Right atrium auricular region (tissue), 2 donors: ENCODE results near the gene NFKBIB. TPM values are rescaled to one million over a fixed set of nuclear protein-coding genes. Genes with fewer than 3 reads are reported as not detected.

Source experiments
- DNase-seq: peaks from one replicate; pipeline ENCODE4 v3.0.0-alpha.2; 2019; ENCODE audit warnings: low spot score
- H3K27ac ChIP-seq, 2 donors: fragments of 200-600 bp; sonication (generic); 1 replicate in 1 of 2; 2 replicates in 1 of 2; pipeline ENCODE4 v1.5.1; 2016 to 2019
- H3K27me3 ChIP-seq, 2 donors: fragments of 200-600 bp; sonication (generic); one replicate each; pipeline versions ENCODE4 v1.5.1 to v1.6.0; 2017 to 2019
- H3K36me3 ChIP-seq: fragments of 200-600 bp; sonication (generic); one replicate; pipeline ENCODE4 v1.5.1; 2016
- H3K4me1 ChIP-seq, 2 donors: fragments of 200-600 bp; sonication (generic); one replicate each; pipeline versions ENCODE4 v1.5.1 to v1.6.0; 2017 to 2019
- H3K4me3 ChIP-seq, 2 donors: fragments of 200-600 bp; sonication (generic); 1 replicate in 1 of 2; 2 replicates in 1 of 2; pipeline ENCODE4 v1.5.1; 2017 to 2019; ENCODE audit warnings: mild to moderate bottlenecking in 1 of 2, moderate library complexity in 1 of 2
- H3K9me3 ChIP-seq, 2 donors: fragments of 200-600 bp; sonication (generic); one replicate each; pipeline ENCODE4 v1.5.1; 2019
- total RNA-seq, 2 donors: library from RNA; depleted of rRNA; stranded (reverse); fragments of >200 nt; gene quantifications; one replicate each; pipeline ENCODE4 v1.1.0, GENCODE V29; 2016
- TF ChIP-seq, protein P1 (sequence below), 2 donors: fragments of 200-600 bp; sonication (generic); IDR thresholded peaks; one replicate each; pipeline ENCODE4 v1.5.1; 2019; ENCODE audit warnings: antibody characterized with exemption in 2 of 2

NFKBIB gene
- total RNA-seq, 2 donors from 2014 or later: 13.3 to 29.2 TPM

DNA sequence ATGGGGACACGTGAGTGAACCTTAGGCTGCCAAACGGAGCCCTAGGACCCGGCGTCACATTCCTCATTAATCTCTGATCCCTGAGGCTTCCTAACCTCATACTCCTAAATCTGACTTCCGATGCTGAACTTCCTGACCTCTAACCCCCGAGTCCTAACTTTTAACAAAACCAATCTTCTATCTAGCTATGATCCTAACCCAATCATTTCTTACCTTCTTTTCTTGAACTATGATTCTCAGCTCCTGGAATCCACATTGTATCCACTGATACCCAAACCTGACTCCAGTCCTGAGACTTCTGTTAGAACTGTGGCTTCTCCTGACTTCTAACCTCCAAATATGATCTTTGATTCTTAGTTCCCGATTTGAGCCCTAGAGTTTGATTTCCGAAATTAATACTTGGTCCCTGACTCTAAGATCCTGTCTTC lies 447 bp downstream of the NFKBIB start:
- Histone ChIP-seq H3K36me3 (peaks cover 9% of the 10 kb centered on the region), H3K27ac (peak overlapping the region; percentile 86 to 94), H3K4me3 (peak overlapping the region; percentile 81 to 94), H3K4me1 (peaks cover 0 to 35% of the 10 kb centered on the region in 2 donors), H3K27me3 (no peaks in the 10 kb centered on the region), H3K9me3 (no peaks in the 10 kb centered on the region)
- TF ChIP-seq, protein P1, sequence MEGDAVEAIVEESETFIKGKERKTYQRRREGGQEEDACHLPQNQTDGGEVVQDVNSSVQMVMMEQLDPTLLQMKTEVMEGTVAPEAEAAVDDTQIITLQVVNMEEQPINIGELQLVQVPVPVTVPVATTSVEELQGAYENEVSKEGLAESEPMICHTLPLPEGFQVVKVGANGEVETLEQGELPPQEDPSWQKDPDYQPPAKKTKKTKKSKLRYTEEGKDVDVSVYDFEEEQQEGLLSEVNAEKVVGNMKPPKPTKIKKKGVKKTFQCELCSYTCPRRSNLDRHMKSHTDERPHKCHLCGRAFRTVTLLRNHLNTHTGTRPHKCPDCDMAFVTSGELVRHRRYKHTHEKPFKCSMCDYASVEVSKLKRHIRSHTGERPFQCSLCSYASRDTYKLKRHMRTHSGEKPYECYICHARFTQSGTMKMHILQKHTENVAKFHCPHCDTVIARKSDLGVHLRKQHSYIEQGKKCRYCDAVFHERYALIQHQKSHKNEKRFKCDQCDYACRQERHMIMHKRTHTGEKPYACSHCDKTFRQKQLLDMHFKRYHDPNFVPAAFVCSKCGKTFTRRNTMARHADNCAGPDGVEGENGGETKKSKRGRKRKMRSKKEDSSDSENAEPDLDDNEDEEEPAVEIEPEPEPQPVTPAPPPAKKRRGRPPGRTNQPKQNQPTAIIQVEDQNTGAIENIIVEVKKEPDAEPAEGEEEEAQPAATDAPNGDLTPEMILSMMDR (IDR thresholded peaks at IDR 0.05): no peak
- DNase-seq: no peak

DNA sequence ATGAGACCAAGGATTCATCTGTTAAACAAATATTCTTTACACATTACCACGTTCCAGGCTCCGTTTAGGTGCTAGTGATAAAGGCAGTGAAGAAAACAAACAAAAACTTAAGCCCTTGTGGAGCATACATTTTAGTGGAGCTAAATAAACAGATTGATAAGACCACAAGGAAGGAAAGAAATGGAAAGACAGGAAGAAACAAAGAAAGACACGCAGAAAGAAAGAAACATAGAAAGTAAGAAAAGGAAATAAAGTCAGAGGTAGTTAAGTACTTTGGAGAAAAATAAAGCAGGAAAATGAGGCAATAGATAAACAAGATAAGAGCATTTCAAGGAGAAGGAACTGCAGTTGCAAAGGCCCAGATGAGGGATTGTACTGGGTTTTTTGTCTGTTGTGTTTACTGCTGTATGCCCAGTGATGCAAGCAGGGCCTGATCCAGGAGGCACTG lies 998 bp downstream of the NFKBIB start:
- no peak overlapping the region for H3K27ac ChIP-seq
- no peaks in the 10 kb centered on the region for H3K9me3 ChIP-seq
- peaks cover 14% of the 10 kb centered on the region for H3K36me3 ChIP-seq

DNA sequence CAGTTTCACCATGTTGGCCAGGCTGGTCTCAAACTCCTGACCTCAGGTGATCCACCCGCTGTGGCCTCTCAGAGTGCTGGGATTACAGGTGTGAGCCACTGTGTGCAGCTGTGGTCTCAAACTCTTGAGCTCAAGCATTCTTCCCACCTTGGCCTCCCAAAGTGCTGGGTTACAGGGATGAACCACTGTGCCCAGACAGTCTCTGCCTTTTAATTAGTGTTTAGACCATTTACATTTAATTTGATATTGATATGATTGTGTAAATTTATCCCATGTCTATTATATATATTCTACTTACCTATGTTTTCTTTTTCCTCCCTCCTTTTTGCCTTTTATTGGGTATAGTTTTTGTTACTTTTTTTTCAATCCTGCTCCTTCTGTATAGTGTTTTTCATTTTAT lies 1.9 kb downstream of the NFKBIB start:
- peaks cover 0 to 31% of the 10 kb centered on the region in 2 donors for H3K4me1 ChIP-seq
- TF ChIP-seq, protein P1 (IDR thresholded peaks at IDR 0.05): no peak
- DNase-seq: no peak

More for the DNA sequence above, 998 bp downstream of the NFKBIB start:
- TF ChIP-seq, protein P1 (IDR thresholded peaks at IDR 0.05): no peak
- Histone ChIP-seq H3K27me3 (no peaks in the 10 kb centered on the region), H3K4me1 (peaks cover 0 to 33% of the 10 kb centered on the region in 2 donors), H3K4me3 (no peak overlapping the region)
- DNase-seq: no peak

DNA sequence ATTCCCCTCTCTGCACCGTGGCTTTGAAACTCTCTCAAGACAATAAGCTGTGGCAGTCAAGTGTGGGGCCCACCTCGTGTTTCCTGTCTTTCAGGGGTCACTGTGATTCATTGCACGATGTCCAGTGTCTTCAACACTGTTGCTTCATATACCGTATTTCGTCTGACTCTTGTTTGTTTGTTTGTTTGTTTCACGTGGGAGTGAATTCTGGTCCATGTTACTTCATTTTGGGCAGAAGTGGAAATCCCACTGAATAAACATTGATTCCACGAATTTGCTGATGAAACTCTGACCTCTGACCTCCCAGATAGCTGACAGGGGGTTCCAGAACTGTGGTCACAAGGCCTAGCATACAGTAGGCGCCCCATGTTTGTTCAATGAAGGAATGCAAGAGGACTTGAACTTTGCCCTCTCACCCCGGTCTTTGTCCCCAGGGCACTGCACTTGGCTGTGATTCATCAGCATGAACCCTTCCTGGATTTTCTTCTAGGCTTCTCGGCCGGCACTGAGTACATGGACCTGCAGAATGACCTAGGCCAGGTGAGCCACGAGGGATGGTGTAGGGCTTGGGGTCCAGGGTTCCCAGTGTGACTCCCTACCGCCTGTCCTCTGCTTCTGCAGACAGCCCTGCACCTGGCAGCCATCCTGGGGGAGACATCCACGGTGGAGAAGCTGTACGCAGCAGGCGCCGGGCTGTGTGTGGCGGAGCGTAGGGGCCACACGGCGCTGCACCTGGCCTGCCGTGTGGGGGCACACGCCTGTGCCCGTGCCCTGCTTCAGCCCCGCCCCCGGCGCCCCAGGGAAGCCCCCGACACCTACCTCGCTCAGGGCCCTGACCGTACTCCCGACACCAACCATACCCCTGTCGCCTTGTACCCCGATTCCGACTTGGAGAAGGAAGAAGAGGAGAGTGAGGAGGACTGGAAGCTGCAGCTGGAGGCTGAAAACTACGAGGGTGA lies 5.1 kb downstream of the NFKBIB start:
- TF ChIP-seq, protein P1 (IDR thresholded peaks at IDR 0.05): no peak
- no peak for DNase-seq
- no peaks in the 10 kb centered on the region for H3K9me3 ChIP-seq
- peaks cover 31% of the 10 kb centered on the region for H3K36me3 ChIP-seq
- peaks cover 0 to 9% of the 10 kb centered on the region in 2 donors for H3K4me1 ChIP-seq
- no peak overlapping the region for H3K4me3 ChIP-seq
- H3K27me3 ChIP-seq: no peaks in the 10 kb centered on the region
- H3K27ac ChIP-seq: no peak overlapping the region

More for the DNA sequence above, 1.9 kb downstream of the NFKBIB start:
- Histone ChIP-seq H3K27me3 (no peaks in the 10 kb centered on the region), H3K27ac (no peak overlapping the region), H3K36me3 (peaks cover 17% of the 10 kb centered on the region), H3K9me3 (no peaks in the 10 kb centered on the region), H3K4me3 (no peak overlapping the region)

- H3K27me3 ChIP-seq: no peaks in the 10 kb centered on the region
- no peak for DNase-seq
- H3K4me1 ChIP-seq: peaks cover 0 to 5% of the 10 kb centered on the region in 2 donors
- H3K36me3 ChIP-seq: peaks cover 31% of the 10 kb centered on the region
- no peak overlapping the region for H3K4me3 ChIP-seq
- no peaks in the 10 kb centered on the region for H3K9me3 ChIP-seq
- TF ChIP-seq, protein P1 (IDR thresholded peaks at IDR 0.05): no peak
- no peak overlapping the region for H3K27ac ChIP-seq
Observed at GRCh38 chr19:38905620-38906019, 5.9 kb downstream of the NFKBIB start.
